ENCODE measurements around the gene C14orf93.

DNA sequence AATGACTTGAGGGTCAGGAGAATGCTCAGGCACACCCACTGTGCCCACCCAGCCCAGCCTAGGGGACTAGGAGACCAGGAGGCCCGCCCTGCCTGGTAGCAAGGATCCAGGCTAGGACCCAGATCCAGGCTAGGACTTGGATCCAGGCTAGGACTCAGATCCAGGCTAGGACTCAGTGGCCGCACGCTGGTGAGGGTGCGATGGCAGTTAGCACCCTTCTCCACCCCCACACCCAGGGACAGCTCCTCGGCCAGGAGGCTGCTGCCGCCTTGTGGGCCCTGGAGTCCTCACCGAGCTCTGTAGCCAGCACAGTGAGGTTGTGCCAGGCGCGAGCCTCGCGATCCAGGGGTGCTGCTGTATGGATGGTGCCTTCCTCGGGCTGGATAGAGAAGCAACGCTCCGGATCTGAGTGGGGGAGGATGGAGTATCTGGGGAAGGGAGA, 42.3 kb upstream of the C14orf93 start:
- TF ChIP-seq EP300 (IDR thresholded peaks at IDR 0.05) = no peak
- TF ChIP-seq, protein P1, sequence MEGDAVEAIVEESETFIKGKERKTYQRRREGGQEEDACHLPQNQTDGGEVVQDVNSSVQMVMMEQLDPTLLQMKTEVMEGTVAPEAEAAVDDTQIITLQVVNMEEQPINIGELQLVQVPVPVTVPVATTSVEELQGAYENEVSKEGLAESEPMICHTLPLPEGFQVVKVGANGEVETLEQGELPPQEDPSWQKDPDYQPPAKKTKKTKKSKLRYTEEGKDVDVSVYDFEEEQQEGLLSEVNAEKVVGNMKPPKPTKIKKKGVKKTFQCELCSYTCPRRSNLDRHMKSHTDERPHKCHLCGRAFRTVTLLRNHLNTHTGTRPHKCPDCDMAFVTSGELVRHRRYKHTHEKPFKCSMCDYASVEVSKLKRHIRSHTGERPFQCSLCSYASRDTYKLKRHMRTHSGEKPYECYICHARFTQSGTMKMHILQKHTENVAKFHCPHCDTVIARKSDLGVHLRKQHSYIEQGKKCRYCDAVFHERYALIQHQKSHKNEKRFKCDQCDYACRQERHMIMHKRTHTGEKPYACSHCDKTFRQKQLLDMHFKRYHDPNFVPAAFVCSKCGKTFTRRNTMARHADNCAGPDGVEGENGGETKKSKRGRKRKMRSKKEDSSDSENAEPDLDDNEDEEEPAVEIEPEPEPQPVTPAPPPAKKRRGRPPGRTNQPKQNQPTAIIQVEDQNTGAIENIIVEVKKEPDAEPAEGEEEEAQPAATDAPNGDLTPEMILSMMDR (IDR thresholded peaks at IDR 0.05) = no peak

Data from esophagus muscularis mucosa (tissue), 3 donors.